ENCODE measurements around the gene JAML.

Gene JAML

DNA sequence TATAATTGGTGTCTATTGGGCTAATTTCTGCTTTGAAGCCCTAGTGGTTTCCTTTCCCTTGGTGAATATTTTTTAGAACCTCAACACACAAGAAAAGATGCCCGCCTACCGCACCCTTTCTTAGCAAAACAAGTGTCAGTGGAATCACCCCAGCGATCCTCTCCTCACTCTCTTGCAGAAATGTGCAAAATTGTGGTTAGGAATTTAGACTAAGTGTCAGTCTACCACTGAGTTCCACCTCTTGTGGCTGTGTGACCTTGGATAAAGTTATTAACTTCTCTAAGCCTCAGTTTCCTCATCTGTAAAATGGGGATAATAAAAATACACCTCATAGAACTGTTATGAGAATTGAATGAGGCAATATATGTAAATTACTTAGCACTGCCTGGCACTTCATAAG, 5.3 kb upstream of the JAML start:
- H3K27ac ChIP-seq: no peak overlapping the region
- TF ChIP-seq, protein P1, sequence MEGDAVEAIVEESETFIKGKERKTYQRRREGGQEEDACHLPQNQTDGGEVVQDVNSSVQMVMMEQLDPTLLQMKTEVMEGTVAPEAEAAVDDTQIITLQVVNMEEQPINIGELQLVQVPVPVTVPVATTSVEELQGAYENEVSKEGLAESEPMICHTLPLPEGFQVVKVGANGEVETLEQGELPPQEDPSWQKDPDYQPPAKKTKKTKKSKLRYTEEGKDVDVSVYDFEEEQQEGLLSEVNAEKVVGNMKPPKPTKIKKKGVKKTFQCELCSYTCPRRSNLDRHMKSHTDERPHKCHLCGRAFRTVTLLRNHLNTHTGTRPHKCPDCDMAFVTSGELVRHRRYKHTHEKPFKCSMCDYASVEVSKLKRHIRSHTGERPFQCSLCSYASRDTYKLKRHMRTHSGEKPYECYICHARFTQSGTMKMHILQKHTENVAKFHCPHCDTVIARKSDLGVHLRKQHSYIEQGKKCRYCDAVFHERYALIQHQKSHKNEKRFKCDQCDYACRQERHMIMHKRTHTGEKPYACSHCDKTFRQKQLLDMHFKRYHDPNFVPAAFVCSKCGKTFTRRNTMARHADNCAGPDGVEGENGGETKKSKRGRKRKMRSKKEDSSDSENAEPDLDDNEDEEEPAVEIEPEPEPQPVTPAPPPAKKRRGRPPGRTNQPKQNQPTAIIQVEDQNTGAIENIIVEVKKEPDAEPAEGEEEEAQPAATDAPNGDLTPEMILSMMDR (conservative IDR thresholded peaks at IDR 0.05; ENCODE audit: low read depth): no peak
- no peak for DNase-seq (ENCODE audit: low spot score)
- POLR2A ChIA-PET (ENCODE audit: low non-redundant PET): no interaction called here
- CTCF ChIA-PET: no interaction called here

DNA sequence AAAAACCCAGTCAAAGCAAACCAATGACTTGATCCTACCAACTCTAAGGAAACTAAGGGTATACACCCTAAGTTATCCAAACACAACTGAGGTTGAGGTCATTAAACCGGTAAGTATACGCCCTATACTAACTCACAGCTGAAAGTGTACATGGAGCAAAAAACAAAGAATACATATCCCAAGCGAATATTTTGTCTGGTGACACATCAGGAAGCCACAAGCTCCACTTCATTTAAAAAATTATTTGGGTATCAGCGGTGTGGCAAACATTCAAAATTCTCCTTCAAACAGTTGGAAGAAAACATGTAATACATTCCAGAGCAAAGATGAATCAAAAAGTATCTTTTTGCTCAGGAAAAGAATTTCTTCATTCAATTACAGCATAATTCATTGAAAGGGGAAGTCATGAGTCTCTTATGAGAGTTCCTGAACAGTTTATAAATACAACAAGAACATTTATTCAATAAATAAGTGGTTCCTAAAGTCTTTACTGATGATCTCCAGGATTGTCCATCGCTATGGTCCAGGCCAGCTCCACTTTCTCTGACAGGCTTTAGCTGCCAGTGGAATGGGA, 4.5 kb upstream of the JAML start:
- ChIA-PET CTCF (no interaction called here), POLR2A (ENCODE audit: low non-redundant PET) (no interaction called here)
- no peak overlapping the region for H3K27ac ChIP-seq
- no peak for DNase-seq (ENCODE audit: low spot score)
- TF ChIP-seq, protein P1 (conservative IDR thresholded peaks at IDR 0.05; ENCODE audit: low read depth): no peak

DNA sequence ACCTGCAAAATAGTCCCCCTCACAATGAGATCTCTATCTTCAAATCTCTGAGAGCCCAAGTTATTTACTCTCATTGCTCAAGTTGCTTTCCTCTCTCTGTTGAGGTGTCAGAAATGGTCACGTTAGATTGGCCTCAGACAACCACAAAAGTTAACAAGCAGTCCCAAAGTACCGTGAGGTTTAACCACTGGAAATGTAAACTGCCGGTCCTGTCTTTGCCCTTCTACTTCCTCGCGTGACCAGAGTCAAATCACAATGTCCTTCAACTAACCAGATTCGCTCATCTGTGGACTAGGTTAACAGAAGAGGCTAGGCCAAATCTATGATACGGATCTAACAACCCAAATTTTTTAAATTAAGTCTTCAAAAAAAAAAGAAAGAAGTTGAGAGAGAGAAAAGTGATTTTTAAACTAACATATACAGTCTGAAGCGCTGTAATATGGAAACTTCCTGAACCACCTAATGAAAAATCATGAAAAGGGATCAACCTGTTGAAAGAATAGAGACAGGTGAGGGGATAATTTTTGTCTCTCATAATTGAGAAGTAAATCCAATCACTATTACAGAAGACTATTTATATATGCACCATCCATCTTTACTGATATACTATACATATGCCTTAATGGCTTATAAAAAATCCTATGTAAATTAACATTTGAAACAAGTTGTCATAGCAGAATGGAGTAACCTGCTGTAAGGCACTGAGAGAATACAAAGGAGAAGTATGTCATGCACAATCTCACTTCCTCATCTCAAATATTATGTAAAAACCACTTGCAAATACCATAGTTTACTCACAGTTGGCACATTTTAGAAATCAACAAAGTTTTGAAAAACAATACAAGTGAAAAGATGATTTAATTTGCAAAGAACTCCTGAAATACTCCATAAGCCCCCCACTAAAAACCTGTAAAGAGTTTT, 3.3 kb upstream of the JAML start:
- CTCF ChIA-PET: no interaction called here
- TF ChIP-seq, protein P1 (conservative IDR thresholded peaks at IDR 0.05; ENCODE audit: low read depth): no peak
- POLR2A ChIA-PET (ENCODE audit: low non-redundant PET): no interaction called here
- DNase-seq (ENCODE audit: low spot score): no peak
- no peak overlapping the region for H3K27ac ChIP-seq

DNA sequence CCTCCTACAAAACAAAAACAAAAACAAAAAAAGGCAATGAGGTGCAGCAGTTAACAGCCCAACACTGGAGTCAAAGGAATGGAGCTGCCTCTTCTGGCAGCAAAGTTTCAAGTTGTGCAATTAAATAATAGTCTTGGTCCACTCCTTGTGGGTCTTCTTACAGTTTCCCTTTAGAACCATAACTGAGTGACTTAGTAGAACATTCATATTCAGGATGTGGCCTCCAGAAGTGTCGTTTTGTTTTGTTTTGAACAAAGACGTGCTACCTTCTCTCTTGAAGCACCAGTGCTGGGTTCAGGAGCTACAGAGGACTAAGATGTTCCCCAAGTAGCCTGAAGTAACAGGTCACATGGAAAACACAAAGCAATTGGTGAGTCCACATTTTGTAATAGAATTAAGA, 2.0 kb upstream of the JAML start:
- TF ChIP-seq, protein P1 (conservative IDR thresholded peaks at IDR 0.05; ENCODE audit: low read depth): no peak
- POLR2A ChIA-PET (ENCODE audit: low non-redundant PET): interaction anchor here (0.6 kb wide), 1 partner anchor 516 kb away, joined by 4 read pairs; no protein-coding TSS in a partner anchor
- no peak overlapping the region for H3K27ac ChIP-seq
- CTCF ChIA-PET: interaction anchor here (0.6 to 1.1 kb wide), 3 partner anchors 10 to 213 kb away, joined by 4 to 6 read pairs (median 5); no protein-coding TSS in a partner anchor
- no peak for DNase-seq (ENCODE audit: low spot score)

DNA sequence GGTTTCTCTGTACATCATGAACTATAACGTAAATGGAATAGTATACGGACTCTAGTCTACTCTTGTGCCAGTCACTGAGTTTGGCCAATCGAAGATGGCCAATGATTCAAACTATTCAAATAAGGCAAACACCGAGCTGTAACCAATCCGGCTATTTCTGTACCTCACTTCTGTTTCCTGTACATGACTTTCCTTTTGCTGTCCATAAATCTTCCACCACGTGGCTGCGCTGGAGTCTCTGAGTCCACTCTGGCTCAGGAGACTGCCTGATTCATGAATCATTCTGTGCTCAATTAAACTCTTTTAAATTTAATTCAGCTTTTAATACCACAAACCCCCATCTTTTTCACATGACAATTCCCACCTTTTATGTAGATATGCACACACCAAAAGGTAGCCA, 1.5 kb upstream of the JAML start:
- ChIA-PET CTCF (interaction anchor here (0.8 to 1.1 kb wide), 2 partner anchors 10 to 28 kb away, joined by 4 to 6 read pairs; no protein-coding TSS in a partner anchor), POLR2A (ENCODE audit: low non-redundant PET) (no interaction called here)
- TF ChIP-seq, protein P1 (conservative IDR thresholded peaks at IDR 0.05; ENCODE audit: low read depth): no peak
- H3K27ac ChIP-seq: no peak overlapping the region
- DNase-seq (ENCODE audit: low spot score): no peak

DNA sequence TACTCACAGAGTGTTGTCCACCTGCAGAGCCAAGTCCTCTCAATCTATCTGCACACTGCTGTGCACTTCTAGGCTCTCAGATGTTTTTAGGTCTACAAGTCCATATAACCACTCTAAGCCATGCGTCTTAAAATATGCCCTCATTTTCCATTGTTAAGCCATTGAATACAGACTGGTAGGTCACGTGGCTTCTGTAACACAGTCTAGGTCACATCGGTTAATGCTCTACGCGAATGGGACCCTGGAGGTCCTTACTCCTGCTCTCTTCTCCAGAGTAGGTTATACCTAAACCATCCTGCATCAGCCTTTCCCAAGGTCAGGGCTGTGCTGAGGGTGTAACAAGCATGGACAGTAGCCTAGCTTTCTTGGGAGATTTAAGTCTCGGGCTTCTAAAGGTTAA, 819 bp downstream of the JAML start:
- no peak for DNase-seq (ENCODE audit: low spot score)
- no peak overlapping the region for H3K27ac ChIP-seq
- ChIA-PET CTCF (interaction anchor here (0.6 to 0.7 kb wide), 2 partner anchors 25 to 28 kb away, joined by 3 to 4 read pairs; partner anchors contain the start of gene MPZL3), POLR2A (ENCODE audit: low non-redundant PET) (no interaction called here)
- TF ChIP-seq, protein P1 (conservative IDR thresholded peaks at IDR 0.05; ENCODE audit: low read depth): no peak

Measured in RWPE1 (cell line).